HG03520 (cell line): ENCODE measurements around the gene ENTPD1.
"Not testable (repeated sequence)": the region's sequence is repeated elsewhere in the genome, so short reads cannot be mapped to it uniquely, and the experiment has no call there.

ENCODE experiments used
- ATAC-seq: cut with Tn5 transposase; IDR thresholded peaks from one replicate; pipeline ENCODE4 v1.9.1; 2021; ENCODE audit warnings: mild to moderate bottlenecking, moderate library complexity; ENCODE audit not compliant: unreplicated experiment

Gene ENTPD1, protein sequence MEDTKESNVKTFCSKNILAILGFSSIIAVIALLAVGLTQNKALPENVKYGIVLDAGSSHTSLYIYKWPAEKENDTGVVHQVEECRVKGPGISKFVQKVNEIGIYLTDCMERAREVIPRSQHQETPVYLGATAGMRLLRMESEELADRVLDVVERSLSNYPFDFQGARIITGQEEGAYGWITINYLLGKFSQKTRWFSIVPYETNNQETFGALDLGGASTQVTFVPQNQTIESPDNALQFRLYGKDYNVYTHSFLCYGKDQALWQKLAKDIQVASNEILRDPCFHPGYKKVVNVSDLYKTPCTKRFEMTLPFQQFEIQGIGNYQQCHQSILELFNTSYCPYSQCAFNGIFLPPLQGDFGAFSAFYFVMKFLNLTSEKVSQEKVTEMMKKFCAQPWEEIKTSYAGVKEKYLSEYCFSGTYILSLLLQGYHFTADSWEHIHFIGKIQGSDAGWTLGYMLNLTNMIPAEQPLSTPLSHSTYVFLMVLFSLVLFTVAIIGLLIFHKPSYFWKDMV

DNA sequence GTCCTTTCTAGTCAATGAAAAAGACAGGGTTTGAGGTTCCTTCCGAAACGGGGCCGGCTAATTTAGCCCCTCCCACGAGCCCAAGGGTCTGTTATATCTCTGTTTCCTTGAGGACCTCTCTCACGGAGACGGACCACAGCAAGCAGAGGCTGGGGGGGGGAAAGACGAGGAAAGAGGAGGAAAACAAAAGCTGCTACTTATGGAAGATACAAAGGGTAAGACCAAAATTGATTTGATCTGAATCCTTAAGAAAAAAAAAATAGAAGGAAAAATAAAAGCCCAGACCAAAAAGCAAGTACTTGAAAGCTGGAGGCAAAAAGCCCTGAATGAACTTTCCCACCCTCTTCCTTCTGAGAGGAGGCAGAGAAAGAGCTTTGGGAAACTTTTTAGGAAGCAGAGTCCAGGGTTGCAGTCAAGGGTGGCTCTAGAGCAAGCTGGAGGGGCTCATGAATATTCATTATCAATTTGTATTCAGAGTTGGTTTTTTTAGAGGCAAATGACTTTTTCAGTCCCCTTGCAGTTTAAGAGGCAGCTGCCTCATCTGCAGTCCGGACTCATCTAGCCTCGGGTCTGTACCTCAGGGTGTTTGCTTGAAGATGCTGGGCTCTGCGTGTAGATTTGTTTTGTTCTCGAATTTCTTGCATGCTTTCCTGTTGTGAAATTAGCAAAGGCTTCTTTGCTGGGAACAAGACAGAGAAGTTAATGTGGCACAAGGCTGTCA is at the start of gene ENTPD1:
TSS of gene ENTPD1 (plus strand) at position 123 of the 721 bp plus-strand sequence. CDS start at position 200, 77 bp downstream.
- no peak for ATAC-seq

DNA sequence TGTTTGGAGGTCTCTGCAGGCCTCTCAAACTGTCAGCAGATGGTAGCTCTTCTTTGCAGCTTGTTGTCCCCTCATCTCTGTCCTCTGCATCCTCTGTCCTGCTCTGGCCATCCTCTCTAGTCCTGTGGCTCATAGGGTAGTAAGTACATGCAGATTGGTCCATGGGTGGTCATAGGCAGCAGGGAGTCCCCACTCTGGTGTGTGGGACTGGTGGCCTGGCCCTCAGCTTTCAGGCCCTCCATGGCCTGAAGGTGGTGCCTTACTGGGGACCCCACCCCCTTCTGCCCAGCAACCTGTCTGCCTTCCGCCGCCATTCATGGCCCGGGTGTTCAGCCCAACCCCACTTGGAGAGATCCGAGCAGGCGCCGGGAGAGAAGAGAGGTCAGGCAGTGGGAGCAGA is 49.4 kb upstream of the ENTPD1 start:
- no peak for ATAC-seq

DNA sequence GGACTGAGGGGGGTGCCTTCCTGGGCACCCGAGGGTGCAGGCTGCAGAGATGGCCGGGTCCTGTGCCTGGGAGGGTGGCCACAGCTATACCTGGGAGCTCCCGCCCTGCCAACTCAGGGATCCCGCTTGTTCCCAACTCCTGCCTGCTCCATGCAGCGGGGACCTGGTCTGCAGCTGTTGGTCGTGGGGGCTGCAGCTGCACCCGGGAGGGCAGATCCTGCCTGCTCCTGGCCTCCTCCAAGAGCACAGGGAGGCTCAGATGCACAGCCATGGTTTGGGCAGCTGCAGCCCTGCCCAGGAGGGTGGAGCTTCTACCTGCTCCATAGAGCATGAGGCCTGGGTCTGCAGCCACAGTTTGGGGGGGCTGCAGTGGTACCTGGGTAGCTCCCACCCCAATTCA is 49.0 kb upstream of the ENTPD1 start:
- ATAC-seq, result no peak

DNA sequence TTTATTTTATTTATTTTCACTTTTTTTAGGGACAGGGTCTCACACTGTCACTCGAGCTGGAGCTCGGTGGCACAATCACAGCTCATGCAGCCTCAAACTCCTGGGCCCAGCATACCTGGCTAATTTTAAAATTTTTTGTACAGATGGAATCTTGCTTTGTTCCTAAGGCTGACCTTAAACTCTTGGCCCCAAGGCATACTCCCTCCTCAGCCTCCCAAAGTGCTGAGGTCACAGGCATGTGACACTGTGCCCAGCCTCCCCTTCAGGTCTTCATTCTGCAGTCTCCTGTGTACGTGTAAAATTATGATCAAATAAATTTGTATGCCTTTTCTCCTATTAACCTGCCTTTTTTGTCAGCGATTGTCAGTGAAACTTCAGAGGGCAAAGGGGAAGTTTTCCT is 44.5 kb upstream of the ENTPD1 start:
- ATAC-seq, result no peak

DNA sequence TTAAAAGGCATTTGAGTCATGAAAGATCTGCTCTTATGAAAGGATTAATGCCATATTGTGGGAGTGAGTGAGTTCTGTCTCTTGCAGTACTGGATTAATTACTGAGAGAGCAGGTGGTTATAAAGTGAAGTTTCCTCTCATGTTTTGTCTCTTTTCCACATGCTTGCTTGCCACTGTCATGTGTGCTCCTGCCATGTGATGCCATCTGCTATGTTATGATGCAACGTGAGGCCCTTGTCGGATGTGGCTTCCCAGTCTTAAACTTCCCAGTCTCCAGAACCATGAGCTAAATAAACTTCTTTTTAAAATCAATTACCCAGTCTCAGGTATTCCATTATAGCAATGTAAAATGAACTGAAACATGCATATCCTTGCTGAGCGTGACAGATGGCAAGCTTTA is 39.5 kb upstream of the ENTPD1 start:
- no peak for ATAC-seq

DNA sequence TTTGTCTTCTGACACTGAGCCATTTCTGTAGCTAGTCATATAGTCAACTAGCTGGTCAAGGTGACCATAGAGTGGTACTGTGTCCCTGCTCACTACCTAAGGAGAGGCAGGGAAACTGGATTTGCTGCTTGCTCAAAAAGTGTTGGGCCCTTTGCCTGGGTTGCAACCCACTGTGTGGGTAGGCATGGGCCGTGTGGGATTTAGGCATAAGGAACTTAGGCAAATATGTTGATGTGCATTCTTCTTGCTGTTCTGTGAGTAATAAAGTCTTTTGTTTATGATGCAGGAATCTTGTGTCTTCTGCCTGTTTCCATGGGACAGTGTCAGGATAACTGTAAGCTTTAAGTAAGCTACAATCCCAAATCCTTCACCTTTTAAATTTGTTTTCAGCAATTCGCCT is 39.1 kb upstream of the ENTPD1 start:
- no peak for ATAC-seq

DNA sequence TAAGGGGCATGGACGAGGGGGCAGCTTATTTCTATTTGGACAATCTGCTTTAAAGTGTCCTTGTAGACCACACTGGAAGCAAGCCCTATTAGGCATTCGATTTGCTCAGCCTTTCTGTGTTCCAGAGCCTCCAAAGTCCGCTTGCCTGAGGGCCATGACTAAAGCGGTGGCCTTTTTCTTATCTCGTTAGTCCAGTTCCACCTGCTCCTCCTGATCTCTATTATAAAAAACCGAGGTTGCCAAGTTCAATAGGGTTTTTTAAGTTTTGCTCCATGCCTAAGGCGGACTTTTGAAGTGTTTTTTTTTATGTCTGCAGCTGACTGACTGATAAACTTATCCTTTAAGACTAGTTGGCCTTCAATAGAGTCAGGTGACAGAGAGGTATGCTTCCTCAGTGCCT is 35.2 kb upstream of the ENTPD1 start:
- not testable (repeated sequence) for ATAC-seq

DNA sequence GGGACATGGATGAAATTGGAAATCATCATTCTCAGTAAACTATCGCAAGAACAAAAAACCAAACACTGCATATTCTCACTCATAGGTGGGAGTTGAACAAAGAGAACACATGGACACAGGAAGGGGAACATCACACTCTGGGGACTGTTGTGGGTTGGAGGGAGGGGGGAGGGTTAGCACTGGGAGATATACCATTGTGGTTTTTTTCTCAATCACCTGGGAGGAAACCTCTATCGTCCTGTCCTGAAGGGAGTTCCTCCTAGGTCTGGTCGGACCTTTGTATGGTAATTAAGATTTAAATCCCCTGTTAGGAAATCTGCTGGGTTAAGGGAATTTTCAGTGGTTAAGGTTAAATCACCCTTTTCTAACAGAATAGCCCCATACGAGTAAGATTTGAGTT is 33.5 kb upstream of the ENTPD1 start:
- ATAC-seq, result not testable (repeated sequence)

DNA sequence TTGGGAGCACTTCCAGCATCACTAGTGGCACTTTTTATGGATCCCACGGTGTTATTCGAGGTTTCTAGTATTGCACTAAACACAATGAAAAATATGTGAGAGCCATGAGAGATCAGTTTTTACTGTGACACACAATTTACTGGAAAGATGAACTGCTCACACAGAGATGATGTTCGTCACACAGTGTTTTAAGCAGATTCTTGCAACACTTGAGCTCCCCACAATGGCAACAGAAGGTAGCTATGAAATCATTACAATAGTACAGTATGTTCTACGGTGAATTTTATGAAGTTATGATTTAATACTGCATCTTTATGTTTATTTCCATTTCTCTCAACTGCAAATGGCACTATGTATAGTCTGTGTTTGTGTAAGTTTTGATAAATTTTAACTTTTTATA is 27.4 kb upstream of the ENTPD1 start:
- ATAC-seq, result no peak

DNA sequence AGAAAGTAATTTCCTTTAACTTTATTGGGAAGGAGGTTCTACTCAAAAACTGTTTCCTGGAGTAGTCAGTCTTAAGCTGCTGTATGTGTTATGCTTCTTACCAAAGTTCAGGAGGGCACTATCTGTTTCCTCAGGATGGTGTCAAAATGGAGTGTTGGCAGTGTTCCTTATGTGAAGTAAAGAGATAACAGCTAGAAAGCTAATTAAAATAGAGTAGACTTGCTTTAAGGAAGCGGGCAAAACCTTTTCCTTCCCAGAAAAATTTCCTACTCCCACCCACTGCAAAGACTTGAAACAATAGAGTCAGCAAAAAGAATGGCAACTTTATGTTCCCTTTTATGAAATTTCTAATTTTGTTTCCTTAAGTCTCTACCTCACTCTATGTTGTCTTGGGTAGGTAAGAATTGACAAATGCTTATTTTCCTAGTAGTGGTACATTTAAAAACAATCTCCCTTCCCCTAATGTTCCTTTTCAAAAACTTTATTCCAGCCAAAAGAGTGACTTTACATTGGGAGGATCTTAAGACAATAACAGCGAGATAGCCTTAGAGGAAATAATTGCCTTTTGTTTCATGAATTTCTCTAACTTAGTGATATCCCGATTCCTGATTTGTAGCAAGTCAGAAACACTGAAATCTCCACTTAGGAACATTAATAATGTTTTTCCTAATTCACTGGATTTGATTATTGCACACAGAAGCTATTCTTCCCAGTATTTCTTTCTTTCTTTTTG is 26.5 kb upstream of the ENTPD1 start:
- no peak for ATAC-seq

DNA sequence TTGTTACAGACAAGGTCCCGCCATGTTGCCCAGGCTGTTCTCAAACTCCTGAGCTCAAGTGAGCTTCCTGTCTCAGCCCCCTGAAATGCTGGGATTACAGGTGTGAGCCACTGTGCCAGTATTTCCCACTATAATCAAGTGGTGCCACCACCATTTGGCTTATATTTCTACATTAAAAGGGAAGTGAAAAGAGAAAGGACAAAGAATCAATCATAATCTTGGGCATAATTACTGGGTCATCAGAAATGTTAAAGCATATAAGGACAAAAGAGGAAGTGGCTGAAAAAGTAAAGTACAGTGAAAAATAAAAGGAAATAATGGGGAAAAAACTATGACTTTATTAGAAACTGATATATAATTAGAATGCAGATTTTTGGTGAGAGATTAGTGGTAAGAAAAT is 25.7 kb upstream of the ENTPD1 start:
- ATAC-seq, result no peak

DNA sequence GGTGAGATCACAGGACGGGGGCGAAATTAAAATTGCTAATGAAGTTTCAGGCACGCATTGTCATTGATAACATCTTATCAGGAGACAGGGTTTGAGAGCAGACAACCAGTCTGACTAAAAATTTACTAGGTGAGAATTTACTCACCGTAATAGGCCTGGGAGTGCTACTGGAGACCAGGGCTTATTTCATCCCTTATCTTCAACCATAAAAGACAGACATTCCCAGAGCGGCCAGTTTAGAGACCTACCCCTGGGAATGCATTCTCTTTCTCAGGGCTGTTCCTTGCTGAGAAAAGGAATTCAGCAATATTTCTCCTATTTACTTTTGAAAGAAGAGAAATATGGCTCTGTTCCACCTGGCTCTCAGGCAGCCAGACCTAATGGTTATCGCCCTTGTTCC is 23.1 kb upstream of the ENTPD1 start:
- not testable (repeated sequence) for ATAC-seq

DNA sequence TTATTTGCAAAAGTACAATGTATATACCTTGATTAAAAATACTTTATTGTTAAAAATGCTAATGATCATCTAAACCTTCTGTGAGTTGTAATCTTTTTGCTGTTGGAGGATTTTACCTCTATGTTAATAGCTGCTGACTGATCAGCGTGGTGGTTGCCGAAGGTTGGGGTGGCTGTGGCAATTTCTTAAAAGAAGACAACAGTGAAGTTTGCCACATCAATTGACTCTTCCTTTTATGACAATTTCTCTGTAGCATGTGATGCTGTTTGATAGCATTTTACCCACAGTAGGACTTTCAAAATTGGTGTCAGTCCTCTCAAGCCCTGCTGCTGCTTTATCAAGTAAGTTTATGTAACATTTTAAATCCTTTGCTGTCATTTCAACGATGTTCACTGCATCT is 16.9 kb upstream of the ENTPD1 start:
- no peak for ATAC-seq

DNA sequence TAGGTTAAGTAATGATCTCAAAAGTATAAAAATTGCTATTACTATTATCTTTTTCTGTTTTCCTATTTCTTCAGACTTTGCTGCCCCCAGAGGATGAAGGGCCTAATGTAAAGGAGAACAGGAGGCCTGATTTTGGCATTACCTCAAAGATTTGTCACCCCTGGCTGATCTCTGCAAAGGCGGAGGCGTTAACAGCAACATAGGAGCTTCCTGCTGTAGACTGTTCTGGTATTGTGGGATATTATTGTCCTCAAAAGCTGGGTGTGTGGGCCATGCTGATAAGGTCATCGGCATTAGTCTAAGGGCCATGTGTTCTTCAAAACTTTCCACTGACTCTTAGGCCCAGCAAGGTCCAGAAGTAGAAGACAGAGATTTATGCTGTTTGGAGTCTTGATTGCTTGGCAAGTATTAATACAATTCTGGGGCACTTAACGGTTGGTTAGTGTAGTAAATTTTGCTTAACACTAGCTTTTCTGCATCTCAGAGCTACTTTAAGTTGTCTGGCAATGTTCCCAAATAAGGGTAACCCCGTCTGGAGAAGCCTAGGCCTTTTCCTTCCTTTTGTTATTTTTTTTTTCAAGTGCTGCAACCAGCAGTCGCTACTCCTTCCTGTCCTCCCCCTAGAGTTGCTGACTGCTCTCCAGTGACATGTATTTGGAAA is 14.0 kb upstream of the ENTPD1 start:
- peak; percentile 66 for ATAC-seq

DNA sequence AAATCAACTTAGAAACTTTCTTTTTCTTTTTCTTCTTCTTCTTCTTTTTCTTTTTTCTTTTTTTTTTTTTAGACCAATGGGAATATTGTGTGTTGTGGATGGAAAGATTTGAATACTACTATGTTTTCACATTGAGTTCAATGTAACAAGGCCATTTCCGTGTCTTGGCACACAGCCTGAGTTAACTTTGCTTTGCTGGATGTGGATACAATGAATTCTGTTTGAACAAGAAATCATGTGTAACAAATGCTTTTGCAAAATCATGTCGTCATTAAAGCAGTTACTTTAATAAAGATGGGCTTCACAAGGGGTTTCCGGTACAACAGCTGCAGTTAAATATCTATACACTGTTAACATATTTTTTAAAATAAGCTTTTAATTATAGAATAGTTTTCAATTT is 13.5 kb upstream of the ENTPD1 start:
- no peak for ATAC-seq

DNA sequence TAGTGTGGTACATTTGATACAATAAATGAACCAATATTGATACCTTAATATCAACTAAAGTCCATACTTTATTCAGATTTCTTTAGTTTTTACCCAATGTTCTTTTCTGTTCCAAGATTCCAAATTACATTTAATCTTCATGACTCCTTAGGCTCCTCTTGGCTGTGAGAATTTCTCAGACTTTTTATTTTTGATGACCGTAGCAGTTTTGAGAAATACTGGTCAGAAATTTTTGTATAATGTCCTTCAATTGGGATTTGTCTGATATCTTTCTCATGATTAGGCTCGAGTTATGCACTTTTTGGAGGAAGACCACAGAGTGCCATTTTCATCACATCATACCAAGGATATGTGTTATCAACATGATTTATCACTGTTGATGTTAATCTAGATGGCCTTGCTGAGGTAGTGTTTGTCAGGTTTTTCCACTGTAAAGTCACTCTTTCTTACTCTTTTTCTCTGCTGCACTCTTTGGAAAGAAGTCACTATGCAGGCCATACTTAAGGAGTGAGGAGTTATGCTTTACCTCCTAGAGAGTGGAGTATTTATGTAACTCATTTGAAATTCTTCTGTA is 12.9 kb upstream of the ENTPD1 start:
- ATAC-seq, result no peak

DNA sequence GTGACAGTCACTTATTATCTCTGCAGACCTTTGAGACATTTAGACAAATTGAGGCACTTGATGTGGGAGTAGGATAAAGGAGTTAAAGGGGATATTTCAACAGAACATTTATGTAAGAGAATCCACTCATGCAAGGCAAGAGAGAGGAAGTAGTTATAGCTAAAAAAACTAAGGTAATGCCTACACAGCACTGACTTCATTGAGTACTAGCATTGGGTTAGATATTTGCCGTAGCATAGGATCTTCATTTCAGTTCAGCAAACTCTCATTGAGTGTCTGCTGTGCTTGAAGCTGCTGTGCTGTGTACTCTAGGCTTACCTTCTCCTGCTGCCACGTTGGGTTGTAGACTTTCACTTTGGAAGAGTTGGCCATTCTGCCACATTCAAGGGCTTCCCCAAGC is 10.5 kb upstream of the ENTPD1 start:
- ATAC-seq, result no peak

DNA sequence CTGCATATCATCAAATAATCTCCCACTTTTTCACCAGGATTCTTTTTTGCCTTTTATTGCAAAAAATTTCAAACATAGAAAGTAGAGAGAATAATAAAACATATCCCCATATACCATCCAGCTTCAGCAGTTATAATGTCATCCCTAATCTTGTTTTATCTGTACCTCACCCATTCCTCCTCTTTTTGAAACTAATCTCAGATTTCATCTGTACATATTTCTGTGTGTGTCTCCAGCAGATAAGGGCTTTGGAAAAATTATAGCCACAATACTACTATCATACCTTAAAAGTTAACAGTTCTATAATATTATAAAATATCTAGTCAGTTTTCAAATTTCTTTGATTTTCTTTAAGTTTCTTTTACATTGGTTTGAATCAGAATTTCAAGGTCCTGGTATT is 7.6 kb upstream of the ENTPD1 start:
- ATAC-seq, result no peak

DNA sequence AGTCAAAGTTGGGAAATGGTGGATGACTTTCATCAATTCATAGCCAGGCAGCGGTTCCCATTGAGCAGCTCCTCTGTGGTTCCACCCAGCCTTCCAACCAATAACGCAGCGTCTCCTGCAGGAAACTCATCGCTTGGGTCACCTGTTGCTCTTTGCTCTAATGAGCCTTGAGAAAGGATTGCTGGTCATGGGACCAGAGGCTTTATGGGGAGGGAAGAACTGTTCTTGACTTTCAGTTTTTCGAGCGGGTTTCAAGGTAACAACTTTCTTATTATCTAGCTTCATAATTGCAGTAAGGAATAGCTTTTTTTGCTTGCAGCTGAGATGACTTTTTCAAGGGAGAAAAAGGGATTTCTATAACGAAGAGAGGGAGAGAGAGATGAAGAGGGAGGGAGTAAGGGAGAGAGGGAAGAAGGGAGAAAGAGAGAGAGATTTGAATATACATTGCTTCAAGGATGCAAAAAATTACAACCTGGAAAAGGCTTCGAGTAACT is 405 bp upstream of the ENTPD1 start:
- peak; percentile 41 for ATAC-seq
